ENCODE data around the gene CLTCL1. TPM values are rescaled to one million over a fixed set of nuclear protein-coding genes. Genes with fewer than 3 reads are reported as not detected.

The CLTCL1 gene
- total and polyA plus RNA-seq, 9 of the 15 experiments (the other 6 are each of a cell fraction or from before 2014, with no cell fraction given) = 1.1 to 11.7 (median 5.0) TPM

DNA sequence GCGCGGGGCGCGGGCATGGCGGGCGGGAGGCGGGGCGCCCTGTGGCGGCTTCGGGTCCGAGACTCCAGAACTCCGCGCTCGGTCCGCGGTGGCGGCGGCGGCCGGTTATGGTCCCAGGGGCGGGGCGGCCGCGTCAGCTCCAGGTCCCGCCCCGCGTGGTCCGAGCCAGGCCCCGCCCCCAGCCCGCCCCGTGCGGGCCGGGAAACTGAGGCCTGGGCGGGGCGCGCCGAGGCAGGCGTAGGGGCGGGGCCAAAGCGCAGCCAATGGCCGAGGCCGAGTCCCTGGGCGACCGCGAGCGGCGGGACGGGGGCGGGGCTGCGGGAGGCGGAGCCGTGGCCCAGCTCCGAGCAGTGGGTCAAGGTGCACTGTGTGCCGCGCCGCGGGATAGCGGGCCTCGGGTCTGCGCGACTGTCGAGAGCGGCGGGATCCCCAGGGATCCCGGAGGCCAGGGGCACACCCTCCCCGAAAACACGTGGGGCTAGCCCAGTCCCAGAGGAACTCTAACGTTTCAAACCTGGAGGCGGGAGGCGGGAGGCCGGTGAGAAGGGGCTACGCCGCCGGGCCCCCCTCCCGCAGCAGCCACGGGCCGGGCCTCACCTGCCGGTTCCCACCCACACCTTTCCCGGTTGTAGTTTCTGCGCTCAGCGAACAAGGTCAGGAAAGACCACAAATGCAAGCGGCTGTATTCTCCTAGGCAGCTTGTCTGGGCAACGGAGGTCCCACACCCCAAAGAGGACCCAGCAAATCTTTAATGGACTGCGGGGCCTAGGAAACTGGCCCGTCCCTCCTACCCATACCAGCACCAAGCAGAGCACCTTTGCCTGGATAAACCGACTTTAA lies 112.6 kb downstream of the CLTCL1 start, which contains the start of gene SLC25A1 (continued):
- TF ChIP-seq, protein P1, sequence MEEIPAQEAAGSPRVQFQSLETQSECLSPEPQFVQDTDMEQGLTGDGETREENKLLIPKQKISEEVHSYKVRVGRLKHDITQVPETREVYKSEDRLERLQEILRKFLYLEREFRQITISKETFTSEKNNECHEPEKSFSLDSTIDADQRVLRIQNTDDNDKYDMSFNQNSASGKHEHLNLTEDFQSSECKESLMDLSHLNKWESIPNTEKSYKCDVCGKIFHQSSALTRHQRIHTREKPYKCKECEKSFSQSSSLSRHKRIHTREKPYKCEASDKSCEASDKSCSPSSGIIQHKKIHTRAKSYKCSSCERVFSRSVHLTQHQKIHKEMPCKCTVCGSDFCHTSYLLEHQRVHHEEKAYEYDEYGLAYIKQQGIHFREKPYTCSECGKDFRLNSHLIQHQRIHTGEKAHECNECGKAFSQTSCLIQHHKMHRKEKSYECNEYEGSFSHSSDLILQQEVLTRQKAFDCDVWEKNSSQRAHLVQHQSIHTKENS (CRISPR knock-in tag; IDR thresholded peaks at IDR 0.05) = no peak
- TF ChIP-seq FOS (IDR thresholded peaks at IDR 0.05; ENCODE audit: extremely low read depth, insufficient read length) (no peak), NCOA4 (IDR thresholded peaks at IDR 0.05; ENCODE audit: partially characterized antibody) (no peak), SP2 (IDR thresholded peaks at IDR 0.05; ENCODE audit: extremely low read depth, low read depth, low read length, poor library complexity, severe bottlenecking) (peak; percentile 4), SMC3 (conservative IDR thresholded peaks at IDR 0.05; ENCODE audit: insufficient read depth, low read depth, low read length) (0 out of 2 replicates have a peak, but pooled peaks have one; percentile 28), ARID2 (IDR thresholded peaks at IDR 0.05) (no peak), POU5F1 (IDR thresholded peaks at IDR 0.05; ENCODE audit: borderline replicate concordance, low read depth, low read length, partially characterized antibody) (peak; percentile 15), PHF20 (IDR thresholded peaks at IDR 0.05; ENCODE audit: partially characterized antibody) (no peak), ZNF174 (CRISPR knock-in tag; IDR thresholded peaks at IDR 0.05) (no peak), ZNF184 (CRISPR knock-in tag; IDR thresholded peaks at IDR 0.05) (no peak), POLR2AphosphoS2 (IDR thresholded peaks at IDR 0.05; ENCODE audit: low read length) (no peak), ZNF696 (CRISPR knock-in tag; conservative IDR thresholded peaks at IDR 0.05) (no peak), PRMT5 (CRISPR knock-in tag; IDR thresholded peaks at IDR 0.05) (no peak), PHF8 (IDR thresholded peaks at IDR 0.05; ENCODE audit: borderline replicate concordance, low read length) (peak; percentile 84), RAD51 (IDR thresholded peaks at IDR 0.05; ENCODE audit: borderline replicate concordance, low read depth) (no peak), ZNF212 (CRISPR knock-in tag; IDR thresholded peaks at IDR 0.05) (no peak), POLR2G (IDR thresholded peaks at IDR 0.05; ENCODE audit: low read depth, low read length) (no peak), PHF21A (IDR thresholded peaks at IDR 0.05; ENCODE audit: borderline replicate concordance, low read depth) (no peak), THRAP3 (IDR thresholded peaks at IDR 0.05; ENCODE audit: borderline replicate concordance) (no peak), TAF15 (IDR thresholded peaks at IDR 0.05; ENCODE audit: low read depth, low read length) (no peak), ZSCAN29 (IDR thresholded peaks at IDR 0.05) (no peak), ZNF583 (CRISPR knock-in tag; IDR thresholded peaks at IDR 0.05) (0 out of 2 replicates have a peak, but pooled peaks have one; percentile 43), ZNF165 (CRISPR knock-in tag; IDR thresholded peaks at IDR 0.05; ENCODE audit: borderline replicate concordance) (peak; percentile 85; the same call in 1 of the 2 replicates)
- TF ChIP-seq, protein P2, sequence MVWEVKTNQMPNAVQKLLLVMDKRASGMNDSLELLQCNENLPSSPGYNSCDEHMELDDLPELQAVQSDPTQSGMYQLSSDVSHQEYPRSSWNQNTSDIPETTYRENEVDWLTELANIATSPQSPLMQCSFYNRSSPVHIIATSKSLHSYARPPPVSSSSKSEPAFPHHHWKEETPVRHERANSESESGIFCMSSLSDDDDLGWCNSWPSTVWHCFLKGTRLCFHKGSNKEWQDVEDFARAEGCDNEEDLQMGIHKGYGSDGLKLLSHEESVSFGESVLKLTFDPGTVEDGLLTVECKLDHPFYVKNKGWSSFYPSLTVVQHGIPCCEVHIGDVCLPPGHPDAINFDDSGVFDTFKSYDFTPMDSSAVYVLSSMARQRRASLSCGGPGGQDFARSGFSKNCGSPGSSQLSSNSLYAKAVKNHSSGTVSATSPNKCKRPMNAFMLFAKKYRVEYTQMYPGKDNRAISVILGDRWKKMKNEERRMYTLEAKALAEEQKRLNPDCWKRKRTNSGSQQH (CRISPR knock-in tag; IDR thresholded peaks at IDR 0.05) = no peak
- TF ChIP-seq, protein P3, sequence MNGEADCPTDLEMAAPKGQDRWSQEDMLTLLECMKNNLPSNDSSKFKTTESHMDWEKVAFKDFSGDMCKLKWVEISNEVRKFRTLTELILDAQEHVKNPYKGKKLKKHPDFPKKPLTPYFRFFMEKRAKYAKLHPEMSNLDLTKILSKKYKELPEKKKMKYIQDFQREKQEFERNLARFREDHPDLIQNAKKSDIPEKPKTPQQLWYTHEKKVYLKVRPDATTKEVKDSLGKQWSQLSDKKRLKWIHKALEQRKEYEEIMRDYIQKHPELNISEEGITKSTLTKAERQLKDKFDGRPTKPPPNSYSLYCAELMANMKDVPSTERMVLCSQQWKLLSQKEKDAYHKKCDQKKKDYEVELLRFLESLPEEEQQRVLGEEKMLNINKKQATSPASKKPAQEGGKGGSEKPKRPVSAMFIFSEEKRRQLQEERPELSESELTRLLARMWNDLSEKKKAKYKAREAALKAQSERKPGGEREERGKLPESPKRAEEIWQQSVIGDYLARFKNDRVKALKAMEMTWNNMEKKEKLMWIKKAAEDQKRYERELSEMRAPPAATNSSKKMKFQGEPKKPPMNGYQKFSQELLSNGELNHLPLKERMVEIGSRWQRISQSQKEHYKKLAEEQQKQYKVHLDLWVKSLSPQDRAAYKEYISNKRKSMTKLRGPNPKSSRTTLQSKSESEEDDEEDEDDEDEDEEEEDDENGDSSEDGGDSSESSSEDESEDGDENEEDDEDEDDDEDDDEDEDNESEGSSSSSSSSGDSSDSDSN (IDR thresholded peaks at IDR 0.05; ENCODE audit: borderline replicate concordance in 1 of 2, low read depth in 2 of 2, low read length in 2 of 2) = no peak
